HG02981 (cell line): ENCODE results near the gene SNX1.
"Not testable (repeated sequence)": the region's sequence is repeated elsewhere in the genome, so short reads cannot be mapped to it uniquely, and the experiment has no call there.

ENCODE experiments used
- ATAC-seq: cut with Tn5 transposase; IDR thresholded peaks from one replicate; pipeline ENCODE4 v1.9.1; 2021; ENCODE audit warnings: mild to moderate bottlenecking, moderate library complexity; ENCODE audit not compliant: unreplicated experiment

SNX1 gene

DNA sequence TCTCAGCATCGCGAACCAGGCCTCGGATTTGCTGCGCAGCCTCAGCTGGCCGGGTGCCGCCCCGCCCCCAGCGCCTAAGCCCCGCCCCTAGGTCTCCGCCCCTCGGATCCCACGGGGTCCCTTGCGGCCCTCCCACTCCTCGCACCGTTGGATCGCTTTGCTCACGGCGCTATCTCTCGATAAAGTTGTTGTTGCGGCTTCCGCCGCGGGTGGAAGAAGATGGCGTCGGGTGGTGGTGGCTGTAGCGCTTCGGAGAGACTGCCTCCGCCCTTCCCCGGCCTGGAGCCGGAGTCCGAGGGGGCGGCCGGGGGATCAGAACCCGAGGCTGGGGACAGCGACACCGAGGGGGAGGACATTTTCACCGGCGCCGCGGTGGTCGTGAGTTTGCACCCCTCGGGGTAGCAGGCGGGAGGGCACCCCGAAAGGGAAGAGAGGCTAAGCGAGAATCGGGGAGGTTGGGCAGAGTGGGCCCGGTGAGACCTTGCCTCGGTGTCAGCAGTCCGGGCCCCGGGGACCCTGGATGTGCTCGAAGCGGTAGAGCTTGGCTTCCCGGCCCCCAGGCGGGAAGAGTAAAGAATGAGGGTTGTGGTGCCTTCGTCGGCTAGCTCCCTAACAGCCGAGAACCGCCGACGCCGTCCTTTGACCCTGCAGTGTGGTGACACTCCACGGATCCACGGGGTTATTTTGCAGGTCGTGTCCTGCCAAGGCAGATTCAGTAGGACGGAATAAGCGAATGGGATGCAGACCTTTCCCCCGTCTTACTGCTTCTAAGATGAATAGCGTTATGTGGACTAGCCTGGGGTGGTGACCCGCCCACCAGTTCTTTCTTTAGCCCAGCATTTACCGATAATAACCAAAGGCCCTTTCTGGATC lies at the start of gene SNX1:
Gene SNX1, plus strand, starts transcription at position 188 of the 873 bp plus-strand sequence. Its CDS starts 32 bp downstream, at position 220.
- ATAC-seq: no peak

DNA sequence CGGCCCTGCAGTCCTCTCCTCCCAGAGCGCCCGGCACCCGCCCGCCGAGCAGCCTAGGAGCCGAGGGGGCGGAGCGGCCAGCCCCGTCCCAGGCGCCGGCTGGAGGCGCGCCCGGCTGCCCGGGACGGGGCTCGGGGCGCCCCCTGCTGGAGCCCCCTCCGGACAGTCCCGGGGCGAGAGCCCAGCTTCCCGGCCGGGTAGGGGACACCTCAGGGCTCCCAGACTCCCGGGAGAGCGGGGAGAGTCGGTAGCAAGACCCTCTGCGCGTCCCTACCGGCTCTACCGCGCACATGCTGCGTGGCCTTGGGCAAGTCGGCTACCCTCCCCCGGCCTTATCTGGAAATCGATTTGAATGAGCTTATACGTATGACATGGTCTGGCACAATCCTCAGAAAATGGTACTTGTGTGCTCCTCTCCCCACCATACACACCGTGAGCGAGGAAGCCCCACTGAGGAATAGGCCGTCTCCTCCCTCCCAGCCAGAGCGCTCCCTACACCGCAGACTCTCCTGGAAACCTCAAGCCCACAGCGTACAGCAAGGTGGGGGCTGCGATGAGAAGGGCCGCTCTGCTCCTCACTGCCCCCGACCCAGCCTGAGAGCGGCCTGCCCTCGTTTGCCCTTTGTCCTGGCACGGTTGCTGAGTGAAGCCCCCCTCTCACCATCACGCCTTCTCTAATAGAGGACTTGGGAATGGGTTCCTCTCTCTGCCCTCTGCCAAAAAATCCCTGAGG lies 49.2 kb upstream of the SNX1 start, which contains the start of gene DAPK2:
Gene DAPK2, minus strand, starts transcription at position 65 of the 733 bp plus-strand sequence. CDS start 6,224 bp downstream, outside the sequence.
- ATAC-seq: peak; percentile 60

- no peak for ATAC-seq
Measured at GRCh38 chr15:64048781-64049460, 46.9 kb upstream of the SNX1 start.

GRCh38 chr15:64050281-64051092 lies 45.3 kb upstream of the SNX1 start:
- no peak for ATAC-seq

- no peak for ATAC-seq
Measured at GRCh38 chr15:64051093-64051402, 44.7 kb upstream of the SNX1 start.

DNA sequence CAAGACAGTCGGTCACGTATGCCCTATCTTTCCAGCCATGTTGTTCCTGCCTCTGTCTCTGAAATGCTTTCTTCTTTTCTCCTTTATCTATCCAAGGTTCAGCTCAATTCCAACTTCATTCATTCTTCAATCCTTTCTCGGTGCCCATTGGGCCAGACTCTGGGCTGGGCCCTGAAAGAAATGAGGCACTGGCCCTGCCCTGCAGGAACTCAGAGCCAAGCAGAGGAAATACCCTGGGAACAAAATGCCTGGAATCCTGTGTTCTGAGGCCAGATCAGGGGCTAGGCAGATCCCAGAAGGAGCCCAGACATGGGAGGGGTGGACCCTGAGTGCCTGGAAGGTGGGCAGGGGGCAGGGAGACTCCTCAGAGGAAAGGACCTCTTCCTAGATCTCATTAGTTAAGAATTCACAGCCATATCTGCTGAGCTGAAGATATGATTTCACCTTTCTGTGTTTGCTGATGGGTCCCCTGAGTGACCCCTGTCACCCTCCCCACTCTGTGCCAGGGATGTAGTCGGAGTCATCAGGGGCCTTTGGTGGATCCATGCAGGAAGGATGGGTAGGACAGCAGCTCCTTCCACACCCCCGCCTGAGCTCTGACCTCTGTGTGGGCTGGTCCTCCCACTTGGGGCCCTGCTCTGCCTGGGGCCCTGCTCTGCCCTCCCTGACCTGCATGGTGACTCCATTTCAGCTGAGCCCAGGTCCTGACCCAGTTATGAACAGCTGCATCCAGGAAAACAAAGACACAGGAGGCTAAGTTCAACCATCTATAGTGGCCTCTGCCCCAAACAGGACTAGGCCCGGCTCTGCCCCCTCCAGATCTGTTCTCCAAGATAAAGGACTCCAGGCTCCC lies 44.1 kb upstream of the SNX1 start:
- no peak for ATAC-seq

DNA sequence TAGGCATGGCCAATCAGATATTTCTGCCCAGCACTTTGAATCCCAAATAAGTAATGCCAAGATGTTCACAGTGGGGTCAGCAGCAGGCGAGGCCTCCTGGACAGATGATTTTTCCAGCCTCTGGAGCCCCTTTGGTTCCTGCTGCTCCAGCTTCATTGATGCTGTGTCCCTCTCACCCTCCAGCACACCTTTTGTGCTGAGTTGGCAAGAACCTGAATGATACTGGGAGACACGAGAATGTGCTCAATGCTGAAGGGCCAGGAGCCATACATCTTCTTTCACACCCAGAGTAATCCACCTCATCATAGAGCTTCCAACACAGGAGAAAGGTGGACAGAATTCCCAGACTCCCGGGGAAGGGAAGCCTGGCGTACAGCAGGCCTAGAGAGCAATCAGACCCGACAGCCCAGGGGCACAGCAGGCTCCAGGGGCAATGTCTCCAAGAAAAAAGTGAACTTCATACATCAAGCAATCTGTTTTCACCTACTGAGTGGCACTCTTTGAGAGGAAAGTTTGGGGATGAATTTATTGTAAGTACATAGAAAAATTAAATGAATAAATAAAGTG lies 42.8 kb upstream of the SNX1 start:
- no peak for ATAC-seq

GRCh38 chr15:64053674-64054073 lies 42.1 kb upstream of the SNX1 start:
- not testable (repeated sequence) for ATAC-seq

DNA sequence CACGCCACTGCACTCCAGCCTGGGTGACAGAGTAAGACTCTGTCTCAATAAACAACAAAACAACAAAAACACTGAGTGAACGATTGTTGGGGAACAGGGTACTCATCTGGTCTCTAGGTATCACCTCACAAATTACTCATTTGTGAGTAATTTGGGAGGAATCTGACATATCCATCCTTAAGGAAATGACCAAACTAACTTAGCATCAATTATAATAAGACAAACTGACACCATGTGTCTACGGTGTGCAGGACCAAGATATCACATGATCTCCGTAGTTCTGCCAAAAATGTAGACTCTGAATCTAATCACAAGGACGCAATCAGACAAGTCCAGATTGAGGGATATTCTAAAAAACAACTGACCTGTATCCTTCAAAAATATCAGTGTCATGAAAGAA lies 37.5 kb upstream of the SNX1 start:
- no peak for ATAC-seq

DNA sequence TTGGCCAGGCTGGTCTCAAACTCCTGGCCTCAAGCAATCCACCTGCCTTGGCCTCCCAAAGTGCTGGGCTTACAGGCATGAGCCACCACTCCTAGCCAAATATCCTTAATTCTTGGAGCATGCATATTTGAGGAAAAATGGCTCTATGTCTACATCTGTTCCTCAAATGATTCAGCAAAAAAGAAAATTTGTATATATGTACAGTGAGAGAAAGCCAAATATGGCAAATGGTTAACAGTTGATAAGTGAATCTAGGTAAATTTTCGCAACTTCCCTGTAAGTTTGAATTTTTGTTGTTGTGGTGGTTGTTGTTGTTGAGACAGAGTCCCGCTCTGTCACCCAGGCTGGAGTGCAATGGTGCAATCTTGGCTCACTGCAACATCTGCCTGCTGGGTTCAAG lies 36.7 kb upstream of the SNX1 start:
- not testable (repeated sequence) for ATAC-seq

GRCh38 chr15:64060716-64061115 lies 35.1 kb upstream of the SNX1 start:
- ATAC-seq: no peak

DNA sequence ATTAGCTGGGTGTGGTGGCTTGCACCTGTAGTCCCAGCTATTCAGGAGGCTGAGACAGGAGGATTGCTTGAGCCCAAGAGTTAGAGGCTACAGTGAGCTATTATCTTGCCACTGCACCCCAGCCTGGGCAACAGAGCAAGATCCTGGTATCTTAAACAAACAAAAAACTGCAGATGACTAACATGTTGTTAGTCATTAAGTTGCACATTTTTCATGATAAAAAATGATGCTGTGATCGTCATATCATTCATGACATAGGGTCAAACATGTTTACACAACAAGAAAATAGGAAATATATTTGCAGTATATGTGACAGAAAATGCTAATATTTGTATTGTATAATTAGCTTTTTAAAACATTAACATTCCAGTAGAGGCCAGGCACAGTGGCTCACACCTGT lies 29.3 kb upstream of the SNX1 start:
- ATAC-seq: no peak

GRCh38 chr15:64067564-64068030 lies 28.2 kb upstream of the SNX1 start:
- no peak for ATAC-seq

- ATAC-seq: no peak
Measured at GRCh38 chr15:64068133-64068532, 27.6 kb upstream of the SNX1 start.

DNA sequence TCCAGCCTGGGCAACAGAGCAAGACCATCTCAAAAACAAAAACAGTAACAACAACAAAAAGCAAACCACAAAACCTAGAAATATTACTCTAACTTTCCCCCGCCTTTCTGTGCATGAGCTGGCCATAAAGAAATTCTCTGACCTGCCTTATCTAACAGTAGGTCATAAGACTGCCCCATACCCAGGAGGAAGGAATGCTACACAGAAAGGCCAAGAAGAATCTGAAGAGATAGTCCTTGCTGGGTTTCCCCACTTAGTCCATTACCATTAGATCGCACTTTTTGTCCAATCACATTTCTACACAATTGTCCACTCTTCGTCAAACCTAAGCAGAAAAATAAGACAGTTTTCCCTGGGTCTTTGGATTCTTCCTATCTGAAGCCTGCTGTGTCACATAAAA lies 25.7 kb upstream of the SNX1 start:
- ATAC-seq: no peak

DNA sequence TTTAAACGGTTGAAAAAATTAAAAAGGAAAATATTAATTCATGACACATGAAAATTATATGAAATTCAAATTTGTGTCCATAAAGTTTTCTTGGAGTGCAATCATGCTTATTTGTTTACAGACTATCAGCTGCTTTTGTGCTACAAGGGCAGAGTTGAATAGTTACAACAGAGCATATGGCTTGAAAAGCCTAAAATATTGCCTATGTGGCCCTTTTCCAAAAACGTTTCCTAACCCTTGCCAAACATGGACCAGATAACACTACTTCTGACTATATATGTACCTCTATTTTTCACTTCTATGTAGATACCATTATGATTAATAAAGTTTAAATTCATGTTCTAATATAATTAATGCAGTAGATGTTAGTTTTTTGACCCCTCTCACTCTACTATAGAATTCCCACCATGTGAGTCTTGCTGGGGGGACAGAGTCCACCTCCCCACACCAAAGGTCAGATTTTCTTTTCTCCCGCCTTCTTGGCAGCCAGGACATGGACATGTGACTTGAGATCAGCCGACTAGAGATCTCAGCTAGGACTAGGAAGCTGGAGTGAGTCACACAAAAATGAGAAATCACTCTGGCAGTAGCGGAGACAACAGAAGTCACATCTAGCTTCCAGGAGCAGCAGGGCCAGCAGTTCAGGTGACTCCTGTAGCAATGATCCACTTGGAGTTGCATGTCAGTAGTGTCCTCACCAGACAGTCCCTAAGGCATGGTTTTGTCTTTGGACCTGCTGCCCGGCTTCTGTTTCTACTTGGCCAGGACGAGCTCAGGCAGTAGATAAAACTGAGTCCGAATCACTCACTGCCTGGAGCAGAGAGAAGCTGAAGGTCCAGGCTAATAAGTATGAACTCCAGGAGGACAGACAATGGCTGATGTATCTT lies 24.6 kb upstream of the SNX1 start:
- no peak for ATAC-seq

DNA sequence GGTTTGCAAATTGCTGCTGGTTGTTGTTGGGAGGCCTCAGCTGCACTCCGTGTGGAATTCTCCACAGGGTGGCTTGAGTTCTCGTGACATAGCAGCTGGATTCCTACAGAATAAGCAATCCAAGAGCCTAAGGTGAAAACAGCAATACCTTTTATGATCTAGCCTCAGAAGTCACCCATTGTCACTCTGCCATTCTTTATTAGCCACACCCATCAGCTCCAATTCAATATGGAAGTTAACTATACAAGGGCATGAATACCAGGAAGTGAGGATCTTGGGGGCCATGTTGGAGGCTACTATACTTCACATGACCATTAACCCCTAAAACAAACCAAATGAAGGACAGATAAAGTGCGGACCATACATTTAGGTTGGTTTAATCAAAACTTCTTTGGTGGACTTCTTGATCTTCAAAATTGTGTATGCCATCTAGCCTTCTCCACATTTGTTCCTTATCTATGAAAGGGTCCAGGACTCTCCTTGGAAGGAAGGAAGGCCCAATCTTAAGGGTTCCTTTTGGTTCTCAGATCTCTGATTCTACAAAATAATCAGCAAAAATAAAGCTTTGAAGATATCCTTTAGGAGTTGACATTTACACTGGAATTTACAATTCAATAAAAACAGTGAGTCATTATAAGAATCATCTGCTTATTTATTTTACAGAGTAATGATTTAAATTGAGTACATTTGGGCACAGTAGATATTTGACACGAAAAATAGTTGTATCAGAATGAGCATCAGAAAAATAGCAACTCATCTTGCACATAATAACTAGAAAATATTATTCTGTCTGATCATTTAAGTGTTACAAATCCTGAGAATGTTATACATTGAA lies 23.6 kb upstream of the SNX1 start:
- no peak for ATAC-seq
